GM23248 (cell line): ENCODE data around the gene TRPM5. TPM values are rescaled to one million over a fixed set of nuclear protein-coding genes. Genes with fewer than 3 reads are reported as not detected.

Experiments used
- DNase-seq: peaks from one replicate; pipeline ENCODE4 v3.0.0-alpha.2; 2015
- H2AFZ ChIP-seq: fragments of 200-600 bp; sonication (generic); 2 replicates; pipeline ENCODE4 v1.6.1; 2016; ENCODE audit warnings: antibody characterized with exemption
- H3F3A ChIP-seq: fragments of 200-600 bp; sonication (generic); 2 replicates; pipeline ENCODE4 v1.6.1; 2016; ENCODE audit warnings: mild to moderate bottlenecking, antibody characterized with exemption, mixed run types; ENCODE audit not compliant: insufficient read depth
- H3K27ac ChIP-seq: fragments of 200-600 bp; sonication (generic); 2 replicates; pipeline ENCODE4 v1.5.1; 2016; ENCODE audit warnings: mild to moderate bottlenecking
- H3K27me3 ChIP-seq: fragments of 200-600 bp; sonication (generic); replicated peaks from 2 replicates; pipeline ENCODE4 v1.6.1; 2016; ENCODE audit warnings: mild to moderate bottlenecking; ENCODE audit not compliant: insufficient read depth
- H3K36me3 ChIP-seq: fragments of 200-600 bp; sonication (generic); 2 replicates; pipeline ENCODE4 v1.6.1; 2016; ENCODE audit warnings: low read depth, mild to moderate bottlenecking
- H3K4me1 ChIP-seq: fragments of 200-600 bp; sonication (generic); 2 replicates; pipeline ENCODE4 v1.6.1; 2016; ENCODE audit warnings: mild to moderate bottlenecking; ENCODE audit not compliant: insufficient read depth
- H3K4me2 ChIP-seq: fragments of 200-600 bp; sonication (generic); one replicate; pipeline ENCODE4 v1.6.1; 2016; ENCODE audit warnings: mild to moderate bottlenecking; ENCODE audit not compliant: unreplicated experiment
- H3K4me3 ChIP-seq: fragments of 200-600 bp; sonication (generic); 2 replicates; pipeline ENCODE4 v1.5.1; 2016; ENCODE audit warnings: mild to moderate bottlenecking
- H3K79me2 ChIP-seq: fragments of 200-600 bp; sonication (generic); 2 replicates; pipeline ENCODE4 v1.6.1; 2016; ENCODE audit warnings: mild to moderate bottlenecking; ENCODE audit not compliant: insufficient read depth
- H3K9ac ChIP-seq: fragments of 200-600 bp; sonication (generic); 2 replicates; pipeline ENCODE4 v1.6.1; 2016; ENCODE audit warnings: mild to moderate bottlenecking
- H3K9me2 ChIP-seq: fragments of 200-600 bp; sonication (generic); 2 replicates; pipeline ENCODE4 v1.6.1; 2016; ENCODE audit warnings: mixed run types, mild to moderate bottlenecking, moderate library complexity; ENCODE audit not compliant: insufficient read depth
- H3K9me3 ChIP-seq: fragments of 200-600 bp; sonication (generic); one replicate; pipeline ENCODE4 v1.6.1; 2017; ENCODE audit warnings: low read depth
- H4K20me1 ChIP-seq: fragments of 200-600 bp; sonication (generic); 2 replicates; pipeline ENCODE4 v1.6.0; 2016; ENCODE audit not compliant: insufficient read depth
- EZH2 ChIP-seq: fragments of 200-600 bp; sonication (generic); IDR thresholded peaks from 2 replicates; pipeline ENCODE4 v1.6.1; 2018; ENCODE audit warnings: antibody characterized with exemption, mild to moderate bottlenecking; ENCODE audit not compliant: insufficient read depth, poor library complexity, severe bottlenecking
- EZH2phosphoT487 ChIP-seq: fragments of 200-600 bp; sonication (generic); IDR thresholded peaks from 2 replicates; pipeline ENCODE4 v1.6.1; 2018; ENCODE audit warnings: antibody characterized with exemption, moderate library complexity, mild to moderate bottlenecking, low read depth; ENCODE audit not compliant: insufficient read depth
- whole genome bisulfite sequencing, 2 experiments: methylation state at CpG; one replicate each; pipeline ENCODE4 v1.1.6; 2015 to 2017; ENCODE audit warnings: low lambda C conversion rate in 2 of 2, low coverage in 1 of 2; ENCODE audit errors: missing lambda C conversion rate in 2 of 2; 5-methylcytosine and 5-hydroxymethylcytosine counted together
- in situ Hi-C: fragments of 300-500 bp; cut with MboI; formaldehyde crosslinking; loops from 2 replicates; pipeline ENCODE4 v1.15.0; 2020
- polyA plus RNA-seq: library from polyadenylated mRNA; unstranded; fragments of >200 nt; fragmentation: Nextera tagmentation; extraction: Ambion mirVana; gene quantifications from 2 replicates; pipeline ENCODE4 v1.2.1, GENCODE V29; 2016
- total RNA-seq: library from RNA; depleted of rRNA; stranded (reverse); fragments of >200 nt; shearing (Covaris generic); gene quantifications from 2 replicates; pipeline ENCODE4 v1.2.3, GENCODE V29; 2014

The TRPM5 gene
- total and polyA plus RNA-seq, 2 experiments from 2014 or later: not detected

DNA sequence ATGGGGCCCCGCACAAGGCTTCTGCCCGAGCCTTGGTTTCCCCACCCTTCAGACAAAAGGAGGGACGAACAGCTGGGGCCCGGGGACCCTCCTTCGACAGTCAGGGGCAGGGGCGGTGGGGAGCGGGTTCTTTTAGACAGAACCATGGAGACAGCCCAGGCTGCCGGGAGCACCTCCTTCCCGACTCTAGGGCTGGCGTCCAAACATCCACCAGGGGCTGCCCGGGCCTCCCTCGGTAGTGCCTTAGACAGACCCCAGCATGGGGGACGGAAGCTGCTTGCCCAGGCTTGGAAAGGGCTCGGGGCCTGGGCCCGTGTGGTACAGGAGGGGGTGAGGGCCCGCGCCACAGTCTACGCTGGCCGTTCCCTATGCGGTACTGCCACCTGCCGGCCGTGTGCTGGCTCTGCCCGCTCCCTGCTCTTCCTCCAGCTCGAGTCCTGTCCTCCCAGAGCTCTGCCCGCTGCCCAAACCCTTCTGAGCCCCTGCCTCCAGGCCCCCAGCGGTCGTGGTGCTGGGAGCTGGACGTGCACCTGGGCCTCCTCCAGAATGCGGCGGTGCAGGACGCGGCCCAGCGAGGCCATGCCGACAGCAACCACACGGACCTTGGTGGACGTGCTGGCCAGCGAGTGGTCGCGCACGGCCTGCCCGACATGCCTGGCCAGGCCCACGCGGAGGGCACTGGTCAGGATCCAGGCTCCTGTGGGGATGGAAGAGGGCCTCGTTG is 23.6 kb downstream of the TRPM5 start:
- TF ChIP-seq EZH2 (no peak), EZH2phosphoT487 (no peak)
- no peaks in the 10 kb centered on the region for H3K36me3 ChIP-seq
- H3F3A ChIP-seq: no peaks in the 10 kb centered on the region
- H3K4me1 ChIP-seq: no peaks in the 10 kb centered on the region
- no peak overlapping the region for H3K27ac ChIP-seq
- no peaks in the 10 kb centered on the region for H3K79me2 ChIP-seq
- H2AFZ ChIP-seq: peak overlapping the region; percentile 74
- H3K9ac ChIP-seq: no peak overlapping the region
- H3K27me3 ChIP-seq: no peaks in the 10 kb centered on the region; the same call in 1 of the 2 replicates
- H3K4me2 ChIP-seq: no peak overlapping the region
- H4K20me1 ChIP-seq: no peaks in the 10 kb centered on the region
- H3K4me3 ChIP-seq: no peak overlapping the region
- peak; percentile 85 for DNase-seq
- no peaks in the 10 kb centered on the region for H3K9me3 ChIP-seq
- in situ Hi-C loops: loop anchor here (5.0 to 10.0 kb wide), 2 partner anchors 126 to 218 kb away; no protein-coding TSS in a partner anchor
- no peaks in the 10 kb centered on the region for H3K9me2 ChIP-seq
- WGBS, 2 experiments: 8 to 9% methylated on average over 41 to 44 of the region's 44 CpGs

DNA sequence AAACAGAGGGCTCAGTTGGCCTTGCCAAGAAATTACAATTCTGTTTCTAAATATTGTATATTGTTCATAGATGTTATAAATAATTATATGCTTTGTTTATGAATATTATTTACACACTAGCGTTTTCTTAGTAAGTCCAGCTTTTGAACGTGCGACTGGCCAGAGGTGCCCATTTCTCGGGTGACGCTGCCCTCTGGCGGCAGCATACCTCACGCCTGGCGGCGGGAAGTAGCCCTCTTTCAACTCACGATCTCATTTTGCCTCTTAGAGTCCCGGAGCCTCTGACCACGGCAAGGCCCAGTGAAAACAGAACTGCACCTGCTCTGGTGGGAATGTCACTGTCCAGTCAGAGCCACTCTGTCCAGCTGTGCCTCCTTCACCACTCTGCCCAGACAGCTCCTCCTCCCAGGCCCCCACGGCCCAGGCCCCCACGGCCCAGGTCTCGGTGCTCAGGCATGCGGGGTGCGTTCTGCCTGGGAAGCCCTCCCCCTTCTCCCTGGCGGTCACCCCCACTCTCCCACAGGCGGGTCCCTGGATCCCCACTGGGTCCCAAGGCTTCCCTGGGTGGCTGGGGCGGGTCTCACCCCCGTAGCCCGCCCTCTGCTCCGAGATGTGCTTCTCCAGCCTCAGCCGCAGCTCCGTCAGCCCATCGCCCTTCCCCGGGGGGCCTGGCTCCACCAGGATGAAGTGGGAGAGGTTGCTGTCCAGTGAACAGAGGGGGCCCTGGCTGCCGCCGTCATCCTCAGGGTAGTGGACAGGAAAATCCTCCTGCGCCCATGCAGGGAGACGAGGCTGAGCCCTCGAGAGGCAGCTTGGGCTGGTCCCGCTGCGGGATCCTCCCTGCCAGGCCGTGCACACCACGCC is 24.4 kb downstream of the TRPM5 start:
- Histone ChIP-seq H3K9ac (no peak overlapping the region), H3K4me3 (no peak overlapping the region), H3K4me2 (no peak overlapping the region), H2AFZ (peak overlapping the region; percentile 74), H3K9me2 (no peaks in the 10 kb centered on the region), H3K27me3 (no peaks in the 10 kb centered on the region; the same call in 1 of the 2 replicates), H3F3A (no peaks in the 10 kb centered on the region), H3K79me2 (no peaks in the 10 kb centered on the region), H4K20me1 (no peaks in the 10 kb centered on the region), H3K36me3 (no peaks in the 10 kb centered on the region), H3K4me1 (no peaks in the 10 kb centered on the region), H3K27ac (no peak overlapping the region), H3K9me3 (no peaks in the 10 kb centered on the region)
- in situ Hi-C loops: loop anchor here (5.0 to 10.0 kb wide), 2 partner anchors 125 to 218 kb away; no protein-coding TSS in a partner anchor
- no peak for TF ChIP-seq EZH2
- no peak for TF ChIP-seq EZH2phosphoT487
- DNase-seq: peak; percentile 89
- 36 to 38% methylated on average over 30 to 35 of the region's 36 CpGs for WGBS, 2 experiments

DNA sequence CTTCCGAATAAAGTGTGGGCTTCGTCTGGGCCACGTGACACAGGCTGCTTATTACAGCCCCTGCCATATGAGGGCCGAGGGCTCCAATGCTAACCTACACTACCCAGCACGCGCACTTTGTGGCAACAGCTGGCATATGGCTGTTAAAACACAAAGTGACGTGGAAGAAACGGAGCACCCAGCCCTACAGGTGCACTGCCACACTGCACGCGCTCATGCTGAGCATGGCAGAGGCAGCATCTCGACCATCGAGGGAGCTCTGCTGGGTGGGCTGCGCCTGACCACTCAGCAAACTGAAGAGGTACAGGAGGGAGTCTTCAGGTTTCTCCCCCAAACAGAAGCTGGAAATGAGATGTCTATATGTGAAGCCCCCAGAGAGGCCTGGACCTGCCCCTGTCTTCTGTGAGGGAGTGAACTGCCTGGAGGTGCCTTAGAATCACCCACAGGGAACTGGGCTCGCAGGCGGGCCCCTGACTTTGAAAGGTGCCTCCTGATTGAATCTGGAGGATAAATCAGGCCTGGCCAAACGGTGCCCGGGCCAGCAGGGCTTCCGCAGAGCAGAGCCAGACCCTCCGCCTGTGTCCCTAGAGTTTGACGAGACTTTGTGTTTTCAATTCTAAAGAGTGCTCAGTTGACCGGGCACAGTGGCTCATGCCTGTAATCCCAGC is 25.5 kb downstream of the TRPM5 start:
- H3K27ac ChIP-seq: no peak overlapping the region
- 69 to 73% methylated on average over 21 of the region's 21 CpGs for WGBS, 2 experiments
- in situ Hi-C loops: no loop called here

More for the DNA sequence above, 25.5 kb downstream of the TRPM5 start:
- Histone ChIP-seq H4K20me1 (no peaks in the 10 kb centered on the region), H3K79me2 (no peaks in the 10 kb centered on the region), H3K4me3 (no peak overlapping the region), H2AFZ (no peak overlapping the region), H3K9me3 (no peaks in the 10 kb centered on the region), H3K4me2 (no peak overlapping the region), H3F3A (no peaks in the 10 kb centered on the region), H3K9me2 (no peaks in the 10 kb centered on the region), H3K36me3 (no peaks in the 10 kb centered on the region), H3K27me3 (no peaks in the 10 kb centered on the region; the same call in 1 of the 2 replicates), H3K4me1 (no peaks in the 10 kb centered on the region), H3K9ac (no peak overlapping the region)
- DNase-seq: no peak
- TF ChIP-seq EZH2phosphoT487 (no peak), EZH2 (no peak)
